H9 (cell line): ENCODE measurements around the gene TMEM222. TPM values are rescaled to one million over a fixed set of nuclear protein-coding genes. Genes with fewer than 3 reads are reported as not detected.

Experiments
- DNase-seq: peaks from one replicate; pipeline ENCODE4 v3.0.0-alpha.2; 2017
- H2AFZ ChIP-seq: one replicate; pipeline ENCODE4 v1.6.1; 2013; ENCODE audit warnings: mild to moderate bottlenecking, low read length, control low read depth, moderate library complexity
- H2AK5ac ChIP-seq: 2 replicates; pipeline ENCODE4 v1.6.1; 2013; ENCODE audit warnings: low read length, control low read depth, mixed read lengths; ENCODE audit not compliant: insufficient read length
- H2BK120ac ChIP-seq: one replicate; pipeline ENCODE4 v1.6.1; 2013; ENCODE audit warnings: low read depth, mild to moderate bottlenecking, low read length, control low read depth, inconsistent platforms; ENCODE audit not compliant: poor library complexity, severe bottlenecking
- H2BK12ac ChIP-seq: 2 replicates; pipeline ENCODE4 v1.6.1; 2013; ENCODE audit warnings: low read length, control low read depth, mixed read lengths, low read depth; ENCODE audit not compliant: insufficient read length
- H2BK15ac ChIP-seq: 2 replicates; pipeline ENCODE4 v1.6.1; 2013; ENCODE audit warnings: low read depth, low read length, control low read depth
- H2BK20ac ChIP-seq: one replicate; pipeline ENCODE4 v1.6.1; 2013; ENCODE audit warnings: low read depth, mild to moderate bottlenecking, low read length, control low read depth, inconsistent platforms; ENCODE audit not compliant: poor library complexity, severe bottlenecking
- H2BK5ac ChIP-seq: 2 replicates; pipeline ENCODE4 v1.6.1; 2013; ENCODE audit warnings: low read length, control low read depth, mixed read lengths; ENCODE audit not compliant: insufficient read length
- H3K14ac ChIP-seq: 2 replicates; pipeline ENCODE4 v1.6.1; 2013; ENCODE audit warnings: low read length, control low read depth; ENCODE audit not compliant: insufficient read depth
- H3K18ac ChIP-seq: 2 replicates; pipeline ENCODE4 v1.6.1; 2013; ENCODE audit warnings: low read depth, mild to moderate bottlenecking, mixed read lengths, low read length, control low read depth; ENCODE audit not compliant: insufficient read length
- H3K23ac ChIP-seq: 2 replicates; pipeline ENCODE4 v1.6.1; 2013; ENCODE audit warnings: low read length, control low read depth, mixed read lengths, low read depth; ENCODE audit not compliant: insufficient read length
- H3K23me2 ChIP-seq: 2 replicates; pipeline ENCODE4 v1.6.1; 2013; ENCODE audit warnings: low read depth, mild to moderate bottlenecking, mixed read lengths, low read length, control low read depth; ENCODE audit not compliant: insufficient read length, poor library complexity, severe bottlenecking
- H3K27ac ChIP-seq: 2 replicates; pipeline ENCODE4 v1.5.1; 2013; ENCODE audit warnings: low read length, control low read depth, mixed read lengths, low read depth; ENCODE audit not compliant: insufficient read length
- H3K27me3 ChIP-seq: 2 replicates; pipeline ENCODE4 v1.6.1; 2013; ENCODE audit warnings: low read length, control low read depth, inconsistent platforms; ENCODE audit not compliant: insufficient read depth
- H3K4ac ChIP-seq: 2 replicates; pipeline ENCODE4 v1.6.1; 2013; ENCODE audit warnings: low read depth, mild to moderate bottlenecking, control low read depth, inconsistent platforms, low read length, moderate library complexity
- H3K4me1 ChIP-seq: 2 replicates; pipeline ENCODE4 v1.6.1; 2013; ENCODE audit warnings: low read length, control low read depth, inconsistent platforms; ENCODE audit not compliant: insufficient read depth
- H3K4me2 ChIP-seq: 2 replicates; pipeline ENCODE4 v1.6.1; 2013; ENCODE audit warnings: low read length, control low read depth, mixed read lengths; ENCODE audit not compliant: insufficient read length, insufficient read depth
- H3K56ac ChIP-seq: 2 replicates; pipeline ENCODE4 v1.6.1; 2013; ENCODE audit warnings: low read depth, mild to moderate bottlenecking, mixed read lengths, low read length, control low read depth; ENCODE audit not compliant: insufficient read length
- H3K79me1 ChIP-seq: 2 replicates; pipeline ENCODE4 v1.6.1; 2013; ENCODE audit warnings: low read depth, mild to moderate bottlenecking, moderate library complexity, low read length, control low read depth, inconsistent platforms; ENCODE audit not compliant: insufficient read depth, poor library complexity, severe bottlenecking
- H3K79me2 ChIP-seq: 2 replicates; pipeline ENCODE4 v1.6.1; 2013; ENCODE audit warnings: low read length, control low read depth, inconsistent platforms; ENCODE audit not compliant: insufficient read depth
- H3K9ac ChIP-seq: 2 replicates; pipeline ENCODE4 v1.6.1; 2013; ENCODE audit warnings: low read length, control low read depth, mixed read lengths; ENCODE audit not compliant: insufficient read length; ENCODE audit errors: extremely low read depth
- H3K9me3 ChIP-seq: one replicate; pipeline ENCODE4 v1.6.1; 2013; ENCODE audit warnings: low read depth, low read length, inconsistent platforms; ENCODE audit not compliant: control insufficient read depth
- H3T11ph ChIP-seq: one replicate; pipeline ENCODE4 v1.6.1; 2013; ENCODE audit warnings: mild to moderate bottlenecking, low read length, control low read depth, inconsistent platforms
- H4K20me1 ChIP-seq: one replicate; pipeline ENCODE4 v1.6.1; 2013; ENCODE audit not compliant: control insufficient read depth, insufficient read length, insufficient read depth
- H4K5ac ChIP-seq: 2 replicates; pipeline ENCODE4 v1.6.1; 2013; ENCODE audit warnings: low read depth, mild to moderate bottlenecking, mixed read lengths, low read length, control low read depth; ENCODE audit not compliant: insufficient read length
- H4K8ac ChIP-seq: replicated peaks from 2 replicates; pipeline ENCODE4 v1.6.1; 2013; ENCODE audit warnings: low read length, control low read depth, mixed read lengths, low read depth; ENCODE audit not compliant: insufficient read length
- H4K91ac ChIP-seq: 2 replicates; pipeline ENCODE4 v1.6.1; 2013; ENCODE audit warnings: low read depth, mild to moderate bottlenecking, moderate library complexity, mixed read lengths, low read length, control low read depth; ENCODE audit not compliant: insufficient read length
- H3K27ac Mint-ChIP-seq, 3 experiments: 2 replicates in 2 of 3; 3 replicates in 1 of 3; pipeline ENCODE4 v1.8.0; 2020 to 2021; ENCODE audit warnings: mixed read lengths in 3 of 3, mild to moderate bottlenecking in 1 of 3, moderate library complexity in 1 of 3
- H3K27me3 Mint-ChIP-seq: 2 replicates; pipeline ENCODE4 v1.8.0; 2021; ENCODE audit warnings: low read depth, mild to moderate bottlenecking, moderate library complexity, mixed read lengths
- H3K36me3 Mint-ChIP-seq, 3 experiments: 2 replicates in 2 of 3; 3 replicates in 1 of 3; pipeline ENCODE4 v1.8.0; 2020 to 2021; ENCODE audit warnings: low read depth in 3 of 3, mixed read lengths in 3 of 3; ENCODE audit not compliant: insufficient read depth in 1 of 3
- H3K4me1 Mint-ChIP-seq, 2 experiments: 2 replicates each; pipeline ENCODE4 v1.8.0; 2020; ENCODE audit warnings: mixed read lengths in 2 of 2
- H3K4me3 Mint-ChIP-seq, 2 experiments: 2 replicates in 1 of 2; 3 replicates in 1 of 2; pipeline ENCODE4 v1.8.0; 2020 to 2021; ENCODE audit warnings: mild to moderate bottlenecking in 2 of 2, mixed read lengths in 2 of 2, moderate library complexity in 1 of 2
- H3K9me3 Mint-ChIP-seq, 2 experiments: 2 replicates in 1 of 2; 3 replicates in 1 of 2; pipeline ENCODE4 v1.8.0; 2020; ENCODE audit warnings: mild to moderate bottlenecking in 2 of 2, mixed read lengths in 2 of 2, moderate library complexity in 1 of 2
- WGBS: extraction: QIAGEN DNeasy Blood & Tissue Kit; methylation state at CpG from one replicate; pipeline ENCODE4 v1.1.7; 2013; ENCODE audit warnings: missing lambda C conversion rate, low lambda C conversion rate, mixed read lengths; ENCODE audit not compliant: insufficient read length; ENCODE audit errors: extremely low coverage; 5-methylcytosine and 5-hydroxymethylcytosine counted together
- total RNA-seq: library from RNA; stranded (reverse); gene quantifications from 2 replicates; pipeline ENCODE4 v1.2.1, GENCODE V29; 2021
- TF ChIP-seq, protein P1 (sequence below): fragments of 200-600 bp; sonication (generic); conservative IDR thresholded peaks from 3 replicates; pipeline ENCODE4 v1.8.0; 2021; ENCODE audit warnings: antibody characterized with exemption, mild to moderate bottlenecking

TMEM222 gene
- total RNA-seq, 1 experiment from 2014 or later = 36.8 TPM

DNA sequence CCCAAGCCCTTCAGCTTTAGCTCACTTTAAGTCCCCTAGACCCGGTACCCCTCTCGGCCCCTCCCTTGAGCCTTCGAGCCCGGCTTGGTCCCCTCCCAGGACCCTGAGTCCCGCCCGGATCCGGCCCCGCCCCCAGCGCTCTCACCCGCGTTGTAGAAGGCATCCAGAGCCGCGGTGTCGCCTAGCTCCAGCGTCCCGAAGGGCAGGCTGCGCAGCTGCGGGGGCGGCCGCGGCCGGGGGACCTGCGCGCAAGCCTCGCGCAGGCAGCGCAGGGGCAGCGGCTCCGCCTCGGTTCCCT is 44.1 kb downstream of the TMEM222 start:
- Histone ChIP-seq H3K56ac (no peak overlapping the region), H3K23ac (no peak overlapping the region), H4K91ac (no peak overlapping the region), H2BK15ac (no peak overlapping the region), H2BK12ac (no peak overlapping the region), H3K4ac (no peak overlapping the region), H3K27ac (no peak overlapping the region), H3K9ac (no peak overlapping the region), H3K18ac (peak overlapping the region; percentile 23), H3K4me1 (no peaks in the 10 kb centered on the region; the same call in 1 of the 2 replicates), H2BK5ac (no peak overlapping the region), H4K8ac (no peak overlapping the region), H3K79me2 (no peaks in the 10 kb centered on the region), H3K4me2 (peak overlapping the region; percentile 79), H4K20me1 (peaks cover 2% of the 10 kb centered on the region), H3K9me3 (no peaks in the 10 kb centered on the region), H4K5ac (no peak overlapping the region), H2BK120ac (no peak overlapping the region), H2AFZ (no peak overlapping the region), H3K14ac (no peak overlapping the region; the same call in 1 of the 2 replicates), H3K79me1 (no peaks in the 10 kb centered on the region), H3T11ph (no peak overlapping the region), H2AK5ac (no peak overlapping the region), H3K23me2 (peaks cover 10% of the 10 kb centered on the region), H3K27me3 (peaks cover 4% of the 10 kb centered on the region; the same call in 1 of the 2 replicates), H2BK20ac (no peak overlapping the region)
- H3K9me3 Mint-ChIP-seq = no peaks in the 10 kb centered on the region
- H3K27me3 Mint-ChIP-seq = peaks cover 33% of the 10 kb centered on the region
- no CpG with 5 or more reads among the region's 30 CpGs for WGBS
- peak overlapping the region; percentile 78 to 93 for H3K4me3 Mint-ChIP-seq
- TF ChIP-seq, protein P1, sequence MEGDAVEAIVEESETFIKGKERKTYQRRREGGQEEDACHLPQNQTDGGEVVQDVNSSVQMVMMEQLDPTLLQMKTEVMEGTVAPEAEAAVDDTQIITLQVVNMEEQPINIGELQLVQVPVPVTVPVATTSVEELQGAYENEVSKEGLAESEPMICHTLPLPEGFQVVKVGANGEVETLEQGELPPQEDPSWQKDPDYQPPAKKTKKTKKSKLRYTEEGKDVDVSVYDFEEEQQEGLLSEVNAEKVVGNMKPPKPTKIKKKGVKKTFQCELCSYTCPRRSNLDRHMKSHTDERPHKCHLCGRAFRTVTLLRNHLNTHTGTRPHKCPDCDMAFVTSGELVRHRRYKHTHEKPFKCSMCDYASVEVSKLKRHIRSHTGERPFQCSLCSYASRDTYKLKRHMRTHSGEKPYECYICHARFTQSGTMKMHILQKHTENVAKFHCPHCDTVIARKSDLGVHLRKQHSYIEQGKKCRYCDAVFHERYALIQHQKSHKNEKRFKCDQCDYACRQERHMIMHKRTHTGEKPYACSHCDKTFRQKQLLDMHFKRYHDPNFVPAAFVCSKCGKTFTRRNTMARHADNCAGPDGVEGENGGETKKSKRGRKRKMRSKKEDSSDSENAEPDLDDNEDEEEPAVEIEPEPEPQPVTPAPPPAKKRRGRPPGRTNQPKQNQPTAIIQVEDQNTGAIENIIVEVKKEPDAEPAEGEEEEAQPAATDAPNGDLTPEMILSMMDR = no peak
- DNase-seq = peak; percentile 88
- peaks cover 16 to 30% of the 10 kb centered on the region in 2 experiments for H3K4me1 Mint-ChIP-seq
- peak overlapping the region; percentile 85 to 91 (median 87); a peak in 4 of 7 replicates for H3K27ac Mint-ChIP-seq
- H3K36me3 Mint-ChIP-seq = no peaks in the 10 kb centered on the region; a peak in 1 of 7 replicates
